Stimulated activated CD8-positive, alpha-beta memory T cell treated with anti-CD3 and anti-CD28 coated beads, Interleukin-15, amount 100 ng/mL, for 48 hours (primary cell): ENCODE measurements around the gene DUSP11.
A peak's percentile ranks its signal among the peaks of the same experiment; 100 is the strongest.
"Not testable (repeated sequence)": the region's sequence is repeated elsewhere in the genome, so short reads cannot be mapped to it uniquely, and the experiment has no call there.

Experiments used
- DNase-seq, 2 donors: peaks; one replicate each; pipeline ENCODE4 v3.0.0-alpha.2; 2020; ENCODE audit warnings: low read depth in 2 of 2

Gene DUSP11

GRCh38 chr2:73772819-73773218 is 7.1 kb downstream of the DUSP11 start:
- DNase-seq: no peak

GRCh38 chr2:73770725-73771124 is 9.2 kb downstream of the DUSP11 start:
- DNase-seq: no peak

- DNase-seq: no peak
These were observed 12.9 kb downstream of the DUSP11 start for GRCh38 chr2:73766994-73767393.

- no peak for DNase-seq
These were observed 13.6 kb downstream of the DUSP11 start for GRCh38 chr2:73766349-73766748.

GRCh38 chr2:73764945-73765344 is 15.0 kb downstream of the DUSP11 start:
- DNase-seq: no peak

GRCh38 chr2:73762571-73762970 is 17.3 kb downstream of the DUSP11 start:
- no peak for DNase-seq

GRCh38 chr2:73759904-73760303 is 20.0 kb downstream of the DUSP11 start:
- no peak for DNase-seq

GRCh38 chr2:73759285-73759764 is 20.6 kb downstream of the DUSP11 start:
- DNase-seq: no peak

- DNase-seq: not testable (repeated sequence)
These were observed 25.6 kb downstream of the DUSP11 start for GRCh38 chr2:73754332-73754731.

- no peak for DNase-seq
These were observed 30.6 kb downstream of the DUSP11 start for GRCh38 chr2:73749314-73749713.

GRCh38 chr2:73746877-73747208 is 33.1 kb downstream of the DUSP11 start:
- DNase-seq: no peak

GRCh38 chr2:73746015-73746876 is 33.7 kb downstream of the DUSP11 start:
- DNase-seq: no peak

- no peak for DNase-seq
These were observed 39.1 kb downstream of the DUSP11 start for GRCh38 chr2:73740767-73741166.

- DNase-seq: no peak
These were observed 40.8 kb downstream of the DUSP11 start for GRCh38 chr2:73739101-73739500.

- DNase-seq: peak; percentile 93 to 95
These were observed 42.8 kb downstream of the DUSP11 start, which contains the start of gene TPRKB for GRCh38 chr2:73736855-73737779. Gene TPRKB (minus strand): TSS chr2:73737345. CDS start chr2:73734569, 2,776 bp downstream.

- DNase-seq: no peak
These were observed 43.5 kb downstream of the DUSP11 start for GRCh38 chr2:73736378-73736777.

- DNase-seq: no peak
These were observed 49.1 kb downstream of the DUSP11 start for GRCh38 chr2:73730810-73731209.

GRCh38 chr2:73728711-73729110 is 51.2 kb downstream of the DUSP11 start:
- DNase-seq: no peak

- DNase-seq: no peak
These were observed 51.9 kb downstream of the DUSP11 start for GRCh38 chr2:73728043-73728442.

GRCh38 chr2:73726657-73727056 is 53.2 kb downstream of the DUSP11 start:
- DNase-seq: not testable (repeated sequence)

GRCh38 chr2:73718851-73719621 is 60.9 kb downstream of the DUSP11 start:
- no peak for DNase-seq

- no peak for DNase-seq
These were observed 61.5 kb downstream of the DUSP11 start for GRCh38 chr2:73718421-73718820.
